H9 (cell line): Measurements from ENCODE around the gene ADGRL2. TPM values are rescaled to one million over a fixed set of nuclear protein-coding genes. Genes with fewer than 3 reads are reported as not detected.

Experiments
- DNase-seq: peaks from one replicate; pipeline ENCODE4 v3.0.0-alpha.2; 2017
- H2AFZ ChIP-seq: one replicate; pipeline ENCODE4 v1.6.1; 2013; ENCODE audit warnings: mild to moderate bottlenecking, low read length, control low read depth, moderate library complexity
- H2AK5ac ChIP-seq: 2 replicates; pipeline ENCODE4 v1.6.1; 2013; ENCODE audit warnings: low read length, control low read depth, mixed read lengths; ENCODE audit not compliant: insufficient read length
- H2BK120ac ChIP-seq: one replicate; pipeline ENCODE4 v1.6.1; 2013; ENCODE audit warnings: low read depth, mild to moderate bottlenecking, low read length, control low read depth, inconsistent platforms; ENCODE audit not compliant: poor library complexity, severe bottlenecking
- H2BK12ac ChIP-seq: 2 replicates; pipeline ENCODE4 v1.6.1; 2013; ENCODE audit warnings: low read length, control low read depth, mixed read lengths, low read depth; ENCODE audit not compliant: insufficient read length
- H2BK15ac ChIP-seq: 2 replicates; pipeline ENCODE4 v1.6.1; 2013; ENCODE audit warnings: low read depth, low read length, control low read depth
- H2BK20ac ChIP-seq: one replicate; pipeline ENCODE4 v1.6.1; 2013; ENCODE audit warnings: low read depth, mild to moderate bottlenecking, low read length, control low read depth, inconsistent platforms; ENCODE audit not compliant: poor library complexity, severe bottlenecking
- H2BK5ac ChIP-seq: 2 replicates; pipeline ENCODE4 v1.6.1; 2013; ENCODE audit warnings: low read length, control low read depth, mixed read lengths; ENCODE audit not compliant: insufficient read length
- H3K14ac ChIP-seq: 2 replicates; pipeline ENCODE4 v1.6.1; 2013; ENCODE audit warnings: low read length, control low read depth; ENCODE audit not compliant: insufficient read depth
- H3K18ac ChIP-seq: 2 replicates; pipeline ENCODE4 v1.6.1; 2013; ENCODE audit warnings: low read depth, mild to moderate bottlenecking, mixed read lengths, low read length, control low read depth; ENCODE audit not compliant: insufficient read length
- H3K23ac ChIP-seq: 2 replicates; pipeline ENCODE4 v1.6.1; 2013; ENCODE audit warnings: low read length, control low read depth, mixed read lengths, low read depth; ENCODE audit not compliant: insufficient read length
- H3K23me2 ChIP-seq: 2 replicates; pipeline ENCODE4 v1.6.1; 2013; ENCODE audit warnings: low read depth, mild to moderate bottlenecking, mixed read lengths, low read length, control low read depth; ENCODE audit not compliant: insufficient read length, poor library complexity, severe bottlenecking
- H3K27ac ChIP-seq: 2 replicates; pipeline ENCODE4 v1.5.1; 2013; ENCODE audit warnings: low read length, control low read depth, mixed read lengths, low read depth; ENCODE audit not compliant: insufficient read length
- H3K27me3 ChIP-seq: 2 replicates; pipeline ENCODE4 v1.6.1; 2013; ENCODE audit warnings: low read length, control low read depth, inconsistent platforms; ENCODE audit not compliant: insufficient read depth
- H3K4ac ChIP-seq: 2 replicates; pipeline ENCODE4 v1.6.1; 2013; ENCODE audit warnings: low read depth, mild to moderate bottlenecking, control low read depth, inconsistent platforms, low read length, moderate library complexity
- H3K4me1 ChIP-seq: 2 replicates; pipeline ENCODE4 v1.6.1; 2013; ENCODE audit warnings: low read length, control low read depth, inconsistent platforms; ENCODE audit not compliant: insufficient read depth
- H3K4me2 ChIP-seq: 2 replicates; pipeline ENCODE4 v1.6.1; 2013; ENCODE audit warnings: low read length, control low read depth, mixed read lengths; ENCODE audit not compliant: insufficient read length, insufficient read depth
- H3K56ac ChIP-seq: 2 replicates; pipeline ENCODE4 v1.6.1; 2013; ENCODE audit warnings: low read depth, mild to moderate bottlenecking, mixed read lengths, low read length, control low read depth; ENCODE audit not compliant: insufficient read length
- H3K79me1 ChIP-seq: 2 replicates; pipeline ENCODE4 v1.6.1; 2013; ENCODE audit warnings: low read depth, mild to moderate bottlenecking, moderate library complexity, low read length, control low read depth, inconsistent platforms; ENCODE audit not compliant: insufficient read depth, poor library complexity, severe bottlenecking
- H3K79me2 ChIP-seq: 2 replicates; pipeline ENCODE4 v1.6.1; 2013; ENCODE audit warnings: low read length, control low read depth, inconsistent platforms; ENCODE audit not compliant: insufficient read depth
- H3K9ac ChIP-seq: 2 replicates; pipeline ENCODE4 v1.6.1; 2013; ENCODE audit warnings: low read length, control low read depth, mixed read lengths; ENCODE audit not compliant: insufficient read length; ENCODE audit errors: extremely low read depth
- H3K9me3 ChIP-seq: one replicate; pipeline ENCODE4 v1.6.1; 2013; ENCODE audit warnings: low read depth, low read length, inconsistent platforms; ENCODE audit not compliant: control insufficient read depth
- H3T11ph ChIP-seq: one replicate; pipeline ENCODE4 v1.6.1; 2013; ENCODE audit warnings: mild to moderate bottlenecking, low read length, control low read depth, inconsistent platforms
- H4K20me1 ChIP-seq: one replicate; pipeline ENCODE4 v1.6.1; 2013; ENCODE audit not compliant: control insufficient read depth, insufficient read length, insufficient read depth
- H4K5ac ChIP-seq: 2 replicates; pipeline ENCODE4 v1.6.1; 2013; ENCODE audit warnings: low read depth, mild to moderate bottlenecking, mixed read lengths, low read length, control low read depth; ENCODE audit not compliant: insufficient read length
- H4K8ac ChIP-seq: replicated peaks from 2 replicates; pipeline ENCODE4 v1.6.1; 2013; ENCODE audit warnings: low read length, control low read depth, mixed read lengths, low read depth; ENCODE audit not compliant: insufficient read length
- H4K91ac ChIP-seq: 2 replicates; pipeline ENCODE4 v1.6.1; 2013; ENCODE audit warnings: low read depth, mild to moderate bottlenecking, moderate library complexity, mixed read lengths, low read length, control low read depth; ENCODE audit not compliant: insufficient read length
- H3K27ac Mint-ChIP-seq, 3 experiments: 2 replicates in 2 of 3; 3 replicates in 1 of 3; pipeline ENCODE4 v1.8.0; 2020 to 2021; ENCODE audit warnings: mixed read lengths in 3 of 3, mild to moderate bottlenecking in 1 of 3, moderate library complexity in 1 of 3
- H3K27me3 Mint-ChIP-seq: 2 replicates; pipeline ENCODE4 v1.8.0; 2021; ENCODE audit warnings: low read depth, mild to moderate bottlenecking, moderate library complexity, mixed read lengths
- H3K36me3 Mint-ChIP-seq, 3 experiments: 2 replicates in 2 of 3; 3 replicates in 1 of 3; pipeline ENCODE4 v1.8.0; 2020 to 2021; ENCODE audit warnings: low read depth in 3 of 3, mixed read lengths in 3 of 3; ENCODE audit not compliant: insufficient read depth in 1 of 3
- H3K4me1 Mint-ChIP-seq, 2 experiments: 2 replicates each; pipeline ENCODE4 v1.8.0; 2020; ENCODE audit warnings: mixed read lengths in 2 of 2
- H3K4me3 Mint-ChIP-seq, 2 experiments: 2 replicates in 1 of 2; 3 replicates in 1 of 2; pipeline ENCODE4 v1.8.0; 2020 to 2021; ENCODE audit warnings: mild to moderate bottlenecking in 2 of 2, mixed read lengths in 2 of 2, moderate library complexity in 1 of 2
- H3K9me3 Mint-ChIP-seq, 2 experiments: 2 replicates in 1 of 2; 3 replicates in 1 of 2; pipeline ENCODE4 v1.8.0; 2020; ENCODE audit warnings: mild to moderate bottlenecking in 2 of 2, mixed read lengths in 2 of 2, moderate library complexity in 1 of 2
- CTCF ChIP-seq: fragments of 200-600 bp; sonication (generic); conservative IDR thresholded peaks from 3 replicates; pipeline ENCODE4 v1.8.0; 2021; ENCODE audit warnings: antibody characterized with exemption, mild to moderate bottlenecking
- WGBS: extraction: QIAGEN DNeasy Blood & Tissue Kit; methylation state at CpG from one replicate; pipeline ENCODE4 v1.1.7; 2013; ENCODE audit warnings: missing lambda C conversion rate, low lambda C conversion rate, mixed read lengths; ENCODE audit not compliant: insufficient read length; ENCODE audit errors: extremely low coverage; 5-methylcytosine and 5-hydroxymethylcytosine counted together
- total RNA-seq: library from RNA; stranded (reverse); gene quantifications from 2 replicates; pipeline ENCODE4 v1.2.1, GENCODE V29; 2021

Gene ADGRL2
- total RNA-seq, 1 experiment from 2014 or later: 119 TPM

GRCh38 chr1:81936853-81937252 is 136.1 kb downstream of the ADGRL2 start:
- Histone ChIP-seq H4K8ac (no peak overlapping the region), H2BK15ac (no peak overlapping the region), H3K4me1 (no peaks in the 10 kb centered on the region; the same call in 1 of the 2 replicates), H4K91ac (no peak overlapping the region), H3K4ac (no peak overlapping the region), H3K14ac (no peak overlapping the region), H3K27me3 (no peaks in the 10 kb centered on the region), H3K27ac (no peak overlapping the region), H3K18ac (no peak overlapping the region), H3K79me1 (no peaks in the 10 kb centered on the region), H2AK5ac (no peak overlapping the region), H3T11ph (no peak overlapping the region), H3K9me3 (no peaks in the 10 kb centered on the region), H3K9ac (no peak overlapping the region), H3K23ac (no peak overlapping the region), H4K5ac (no peak overlapping the region), H2BK20ac (no peak overlapping the region), H2BK120ac (no peak overlapping the region), H3K23me2 (no peaks in the 10 kb centered on the region), H2BK5ac (no peak overlapping the region), H2AFZ (no peak overlapping the region), H3K56ac (no peak overlapping the region), H3K4me2 (no peak overlapping the region), H2BK12ac (no peak overlapping the region), H3K79me2 (no peaks in the 10 kb centered on the region; the same call in 1 of the 2 replicates), H4K20me1 (no peaks in the 10 kb centered on the region)
- WGBS: no CpG with 5 or more reads among the region's 2 CpGs
- H3K4me3 Mint-ChIP-seq: no peak overlapping the region
- H3K4me1 Mint-ChIP-seq: peaks cover 3 to 7% of the 10 kb centered on the region in 2 experiments; a peak in 3 of 4 replicates
- TF ChIP-seq CTCF: no peak
- no peaks in the 10 kb centered on the region for H3K9me3 Mint-ChIP-seq
- peaks cover 0 to 2% (median 0%) of the 10 kb centered on the region in 3 experiments; a peak in 2 of 7 replicates for H3K36me3 Mint-ChIP-seq
- DNase-seq: no peak
- no peaks in the 10 kb centered on the region for H3K27me3 Mint-ChIP-seq
- no peak overlapping the region for H3K27ac Mint-ChIP-seq
